Epithelial cell of proximal tubule (primary cell): ENCODE data around the gene STIM2. TPM values are rescaled to one million over a fixed set of nuclear protein-coding genes. Genes with fewer than 3 reads are reported as not detected.

Source experiments
- DNase-seq: peaks from one replicate; pipeline ENCODE4 v3.0.0-alpha.2; 2011; ENCODE audit warnings: low read depth
- H3K4me3 ChIP-seq: 2 replicates; pipeline ENCODE4 v1.5.1; 2011; ENCODE audit warnings: low read depth, mild to moderate bottlenecking, low read length
- CTCF ChIP-seq: conservative IDR thresholded peaks from 2 replicates; pipeline ENCODE4 v1.5.1; 2012; ENCODE audit warnings: low read depth, mild to moderate bottlenecking, low read length
- total RNA-seq: library from RNA; depleted of rRNA; stranded (reverse); fragments of >200 nt; gene quantifications from 2 replicates; pipeline ENCODE4 v1.2.3, GENCODE V29; 2015

The STIM2 gene
- total RNA-seq, 1 donor from 2014 or later, result 7.0 TPM

DNA sequence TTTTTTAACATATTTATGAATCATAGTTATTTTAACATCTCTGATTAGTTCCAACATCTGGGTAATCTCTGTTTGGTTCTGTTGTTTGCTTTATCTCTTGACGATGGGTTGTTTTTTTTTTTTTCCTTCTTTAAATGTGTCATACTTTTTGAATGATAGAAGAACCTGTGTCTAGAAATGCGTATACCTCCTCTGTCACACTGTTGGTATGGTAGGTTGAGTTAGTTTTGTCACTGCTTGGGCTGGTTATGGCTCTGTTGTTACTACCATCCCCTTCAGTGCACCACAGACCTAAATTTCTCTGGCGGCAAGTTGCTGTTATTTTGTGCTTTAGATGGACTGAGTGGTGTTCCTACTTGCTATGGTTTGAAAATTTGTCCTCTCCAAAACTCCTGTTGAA lies 16.8 kb downstream of the STIM2 start:
- DNase-seq, result no peak
- TF ChIP-seq CTCF, result no peak
- H3K4me3 ChIP-seq, result no peak overlapping the region

- no peak for DNase-seq
- no peak for TF ChIP-seq CTCF
- no peak overlapping the region for H3K4me3 ChIP-seq
These were observed 17.3 kb downstream of the STIM2 start for GRCh38 chr4:26877961-26878360.

DNA sequence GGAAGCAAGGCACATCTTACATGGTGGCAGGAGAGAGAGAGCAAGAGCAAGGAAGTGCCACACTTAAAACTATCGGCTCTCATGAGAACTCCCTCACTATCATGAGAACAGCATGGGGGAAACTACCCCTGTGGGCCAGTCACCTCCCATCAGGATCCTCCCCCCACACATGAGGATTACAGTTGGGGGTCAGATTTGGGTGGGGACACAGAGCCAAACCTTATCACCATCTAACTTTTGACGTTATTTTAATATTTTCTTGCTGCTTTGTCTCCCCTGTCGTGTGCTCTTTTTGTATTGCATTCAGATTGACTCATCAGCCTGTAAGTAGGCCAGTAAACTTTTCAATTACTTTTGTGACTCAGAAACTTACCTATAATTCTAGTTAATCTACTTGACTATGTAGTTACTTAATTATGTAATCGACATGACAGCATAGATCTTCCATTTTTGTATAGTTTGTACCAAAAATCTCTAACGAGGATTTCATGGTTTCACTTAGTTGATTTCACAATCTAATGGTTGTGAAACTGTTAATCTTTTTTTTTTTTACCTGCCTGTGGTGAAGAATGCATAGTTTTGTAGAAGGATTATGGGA lies 18.3 kb downstream of the STIM2 start:
- H3K4me3 ChIP-seq, result no peak overlapping the region
- no peak for TF ChIP-seq CTCF
- no peak for DNase-seq

DNA sequence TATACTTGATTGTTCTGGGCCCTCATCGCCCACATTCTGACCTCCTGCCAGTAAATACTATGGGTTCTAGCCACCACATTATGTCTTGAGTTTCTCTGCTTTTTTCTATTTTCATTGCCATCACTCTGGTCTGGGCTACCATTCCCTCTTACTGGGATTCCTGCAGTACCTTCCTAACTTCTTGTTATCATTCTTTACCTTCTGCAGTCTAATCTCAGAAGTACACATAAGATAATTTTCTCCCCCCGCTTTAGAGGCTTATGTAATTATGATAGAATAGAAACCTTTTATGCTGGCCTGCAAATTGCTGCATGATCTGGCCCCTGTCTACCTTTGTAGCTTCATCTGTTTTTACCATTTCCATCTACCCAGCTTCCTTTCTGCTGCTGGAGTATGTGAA lies 19.2 kb downstream of the STIM2 start:
- no peak for TF ChIP-seq CTCF
- no peak overlapping the region for H3K4me3 ChIP-seq
- DNase-seq, result no peak

- DNase-seq, result no peak
- no peak for TF ChIP-seq CTCF
- no peak overlapping the region for H3K4me3 ChIP-seq
These were observed 23.4 kb downstream of the STIM2 start for GRCh38 chr4:26884026-26884425.

GRCh38 chr4:26884486-26884988 lies 23.9 kb downstream of the STIM2 start:
- no peak for TF ChIP-seq CTCF
- no peak overlapping the region for H3K4me3 ChIP-seq
- no peak for DNase-seq

- DNase-seq, result no peak
- no peak for TF ChIP-seq CTCF
- H3K4me3 ChIP-seq, result no peak overlapping the region
These were observed 25.3 kb downstream of the STIM2 start for GRCh38 chr4:26885912-26886274.
